Pancreas (tissue), 10 donors: ENCODE results near the gene LNX1. TPM values are rescaled to one million over a fixed set of nuclear protein-coding genes. Genes with fewer than 3 reads are reported as not detected.

Experiments
- ATAC-seq, 4 donors: fragments of 200-7000 bp; cut with Tn5 transposase; one replicate each; pipeline versions ENCODE4 v1.8.0 to v1.9.1; 2020; ENCODE audit warnings: mild to moderate bottlenecking in 4 of 4, moderate library complexity in 4 of 4
- DNase-seq, 6 donors: peaks; one replicate each; pipeline ENCODE4 v3.0.0-alpha.2; 2020
- FAIRE-seq: peaks from 2 replicates; lab custom pipeline; 2012; peaks lifted over from hg19 to GRCh38; lab: Jason Lieb, UNC
- H3K27ac ChIP-seq, 4 donors: fragments of 200-600 bp; sonication (generic); 1 replicate in 3 of 4; 2 replicates in 1 of 4; pipeline versions ENCODE4 v1.5.0 to v1.8.0; 2020
- H3K27me3 ChIP-seq, 4 donors: fragments of 200-600 bp; one replicate each; pipeline ENCODE4 v1.8.0; 2021
- H3K36me3 ChIP-seq, 3 donors: fragments of 200-600 bp; sonication (generic) in 1 of 3; one replicate each; pipeline versions ENCODE4 v1.5.0 to v1.8.0; 2020 to 2021
- H3K4me1 ChIP-seq, 3 donors: fragments of 200-600 bp; one replicate each; pipeline ENCODE4 v1.8.0; 2021
- H3K4me3 ChIP-seq, 4 donors: fragments of 200-600 bp; sonication (generic) in 2 of 4; one replicate each; pipeline versions ENCODE4 v1.5.0 to v1.8.0; 2020 to 2021
- H3K9me3 ChIP-seq, 4 donors: fragments of 200-600 bp; one replicate each; pipeline ENCODE4 v1.8.0; 2021
- WGBS, 2 donors: extraction: QIAGEN DNeasy Blood & Tissue Kit; methylation state at CpG; one replicate each; pipeline ENCODE4 v1.1.7; 2013; 5-methylcytosine and 5-hydroxymethylcytosine counted together
- intact Hi-C, 3 donors: fragments of 100-400 bp; cut with DNase I; formaldehyde crosslinking; loops; one replicate each; pipeline versions ENCODE4 v1.11.1 to v1.14.2; 2022
- polyA plus RNA-seq, 2 donors: library from polyadenylated mRNA; stranded (reverse); fragments of 200-250 nt; gene quantifications; one replicate each; pipeline ENCODE4 v1.2.3, GENCODE V29; 2013
- total RNA-seq, 6 donors: library from RNA; stranded (reverse); fragmentation: NEBNext Ultra II Directional in 4 of 6; extraction: Animal tissue kit (Norgen Biotek cat#: 25700) in 4 of 6; gene quantifications; one replicate each; pipeline versions ENCODE4 v1.2.1 to v1.2.4, GENCODE V29; 2021 to 2023
- TF ChIP-seq, protein P1 (sequence below), 4 donors: fragments of 200-600 bp; sonication (generic) in 3 of 4; IDR thresholded peaks; one replicate each; pipeline versions ENCODE4 v1.5.0 to v1.8.0; 2021; ENCODE audit warnings: antibody characterized with exemption in 4 of 4
- donor health status: healthy with polysubstance abuse.
- donor health status: DM: no; HTN: no; CAD: no; lungs with moderate emphysema.
- donor health status: DM: no; HTN: no; CAD: no.
- donor health status: control.
- donor health status: control.
- donor health status: Bipolar disorder and iron deficiency.
- donor health status: DM: yes; HTN: yes; CAD: no.
- donor health status: DM: no; HTN: no; CAD: no.
- donor health status: DM: no; HTN: no; CAD: no.
- donor health status: DM: yes; HTN: yes; CAD: no.

Gene LNX1
- total and polyA plus RNA-seq, 8 donors = 6.1 to 18.6 (median 15.0) TPM

GRCh38 chr4:53553486-53554210 is 37.6 kb downstream of the LNX1 start:
- WGBS, 2 donors = 95 to 96% methylated on average over 9 of the region's 9 CpGs
- Histone ChIP-seq H3K27ac (no peak overlapping the region), H3K9me3 (no peaks in the 10 kb centered on the region), H3K36me3 (no peaks in the 10 kb centered on the region), H3K4me1 (peaks cover 0 to 12% (median 9%) of the 10 kb centered on the region in 3 donors), H3K27me3 (no peaks in the 10 kb centered on the region), H3K4me3 (no peak overlapping the region)
- intact Hi-C loops = no loop called here
- FAIRE-seq = no peak
- DNase-seq = no peak
- TF ChIP-seq, protein P1, sequence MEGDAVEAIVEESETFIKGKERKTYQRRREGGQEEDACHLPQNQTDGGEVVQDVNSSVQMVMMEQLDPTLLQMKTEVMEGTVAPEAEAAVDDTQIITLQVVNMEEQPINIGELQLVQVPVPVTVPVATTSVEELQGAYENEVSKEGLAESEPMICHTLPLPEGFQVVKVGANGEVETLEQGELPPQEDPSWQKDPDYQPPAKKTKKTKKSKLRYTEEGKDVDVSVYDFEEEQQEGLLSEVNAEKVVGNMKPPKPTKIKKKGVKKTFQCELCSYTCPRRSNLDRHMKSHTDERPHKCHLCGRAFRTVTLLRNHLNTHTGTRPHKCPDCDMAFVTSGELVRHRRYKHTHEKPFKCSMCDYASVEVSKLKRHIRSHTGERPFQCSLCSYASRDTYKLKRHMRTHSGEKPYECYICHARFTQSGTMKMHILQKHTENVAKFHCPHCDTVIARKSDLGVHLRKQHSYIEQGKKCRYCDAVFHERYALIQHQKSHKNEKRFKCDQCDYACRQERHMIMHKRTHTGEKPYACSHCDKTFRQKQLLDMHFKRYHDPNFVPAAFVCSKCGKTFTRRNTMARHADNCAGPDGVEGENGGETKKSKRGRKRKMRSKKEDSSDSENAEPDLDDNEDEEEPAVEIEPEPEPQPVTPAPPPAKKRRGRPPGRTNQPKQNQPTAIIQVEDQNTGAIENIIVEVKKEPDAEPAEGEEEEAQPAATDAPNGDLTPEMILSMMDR (IDR thresholded peaks at IDR 0.05) = no peak
- no peak for ATAC-seq

GRCh38 chr4:53552711-53553110 is 38.6 kb downstream of the LNX1 start:
- H3K27me3 ChIP-seq = no peaks in the 10 kb centered on the region
- intact Hi-C loops = no loop called here
- no peak for DNase-seq
- FAIRE-seq = no peak
- no peaks in the 10 kb centered on the region for H3K36me3 ChIP-seq
- H3K9me3 ChIP-seq = no peaks in the 10 kb centered on the region
- no peak overlapping the region for H3K27ac ChIP-seq
- TF ChIP-seq, protein P1 (IDR thresholded peaks at IDR 0.05) = no peak
- no peak overlapping the region for H3K4me3 ChIP-seq
- WGBS, 2 donors = 94 to 98% methylated on average over 3 of the region's 3 CpGs
- no peak for ATAC-seq
- H3K4me1 ChIP-seq = peaks cover 0 to 12% (median 9%) of the 10 kb centered on the region in 3 donors

DNA sequence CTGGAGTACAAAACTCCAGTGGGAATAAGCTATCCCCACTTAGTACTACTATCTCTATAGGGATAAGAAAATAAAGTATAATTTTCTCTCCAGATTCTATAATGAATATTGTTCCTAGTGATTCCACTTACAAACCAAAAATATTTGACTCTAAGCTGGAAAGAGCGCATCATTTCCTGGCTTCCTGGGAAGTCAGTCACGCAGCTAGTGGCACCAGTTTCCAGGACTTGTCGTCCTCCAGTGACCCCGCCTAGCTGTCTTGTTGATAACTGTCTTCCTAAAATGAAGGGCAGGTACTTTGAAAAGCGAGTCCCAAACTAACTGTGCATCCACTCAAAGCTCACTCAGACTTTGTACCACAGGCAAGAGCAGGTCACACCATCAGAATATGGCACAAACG is 39.3 kb downstream of the LNX1 start:
- H3K27me3 ChIP-seq = no peaks in the 10 kb centered on the region
- intact Hi-C loops = no loop called here
- H3K9me3 ChIP-seq = no peaks in the 10 kb centered on the region
- H3K4me1 ChIP-seq = peaks cover 0 to 12% (median 9%) of the 10 kb centered on the region in 3 donors
- TF ChIP-seq, protein P1 (IDR thresholded peaks at IDR 0.05) = no peak
- no peak for ATAC-seq
- no peak for FAIRE-seq
- WGBS, 2 donors = 89 to 90% methylated on average over 6 of the region's 6 CpGs
- H3K36me3 ChIP-seq = no peaks in the 10 kb centered on the region
- H3K27ac ChIP-seq = no peak overlapping the region
- no peak for DNase-seq
- H3K4me3 ChIP-seq = no peak overlapping the region

- intact Hi-C loops = no loop called here
Measured at GRCh38 chr4:53551281-53551864, 39.9 kb downstream of the LNX1 start.

More at GRCh38 chr4:53551281-53551864, 39.9 kb downstream of the LNX1 start:
- Histone ChIP-seq H3K27me3 (no peaks in the 10 kb centered on the region), H3K9me3 (no peaks in the 10 kb centered on the region), H3K27ac (no peak overlapping the region), H3K36me3 (no peaks in the 10 kb centered on the region), H3K4me3 (no peak overlapping the region), H3K4me1 (peaks cover 0 to 15% (median 12%) of the 10 kb centered on the region in 3 donors)
- ATAC-seq = no peak
- TF ChIP-seq, protein P1 (IDR thresholded peaks at IDR 0.05) = no peak
- WGBS, 2 donors = 84 to 90% methylated on average over 7 of the region's 7 CpGs
- DNase-seq = no peak
- no peak for FAIRE-seq
